GM12878 (cell line): ENCODE measurements around the gene GHRH. TPM values are rescaled to one million over a fixed set of nuclear protein-coding genes. Genes with fewer than 3 reads are reported as not detected.

ENCODE experiments used
- ATAC-seq: fragments of 200-7000 bp; cut with Tn5 transposase; 3 replicates; pipeline ENCODE4 v1.9.1; 2020; ENCODE audit warnings: mild to moderate bottlenecking, moderate library complexity
- BruUV-seq: library from RNA; stranded (reverse); fragments of 400-500 nt; replicated peaks from 2 replicates; lab custom pipeline; 2021; lab: Mats Ljungman, UMichigan
- CTCF ChIA-PET: fragments of 300-600 bp; sonication (Branson Sonifier 250); formaldehyde crosslinking; extraction: SDS; loops from one replicate; lab custom pipeline; 2021; ENCODE audit warnings: inconsistent platforms; lab: Yijun Ruan, JAX
- POLR2A ChIA-PET: fragments of 350-600 bp; formaldehyde crosslinking; extraction: SDS; loops from one replicate; lab custom pipeline; 2021; ENCODE audit warnings: inconsistent platforms; lab: Charles Lee
- RAD21 ChIA-PET: fragments of 300-600 bp; sonication (Branson Sonifier 250); formaldehyde crosslinking; loops from one replicate; lab custom pipeline; 2023; ENCODE audit warnings: antibody characterized with exemption; ENCODE audit not compliant: unreplicated experiment; lab: Charles Lee
- SMC1A ChIA-PET: fragments of 300-600 bp; sonication (Branson Sonifier 250); formaldehyde crosslinking; loops from one replicate; lab custom pipeline; 2023; ENCODE audit not compliant: unreplicated experiment, uncharacterized antibody; lab: Charles Lee
- DNase-seq: peaks from one replicate; pipeline ENCODE4 v3.0.0-alpha.2; 2011; ENCODE audit warnings: low read depth, low spot score
- FAIRE-seq: peaks from 3 replicates; lab custom pipeline; 2011; peaks lifted over from hg19 to GRCh38; lab: Jason Lieb, UNC
- H2AFZ ChIP-seq: 2 replicates; pipeline ENCODE4 v1.6.0; 2011; ENCODE audit warnings: low read depth, low read length, control low read depth; ENCODE audit not compliant: control insufficient read depth
- H3K27ac ChIP-seq: 2 replicates; pipeline ENCODE4 v1.5.1; 2011; ENCODE audit warnings: control low read depth; ENCODE audit not compliant: control insufficient read depth, insufficient read depth
- H3K27me3 ChIP-seq, 2 experiments: replicated peaks in 1 of 2; 2 replicates each; pipeline versions ENCODE4 v1.6.0 to v1.6.1; 2011; ENCODE audit warnings: low read length in 1 of 2; ENCODE audit not compliant: control insufficient read depth in 2 of 2, insufficient read depth in 2 of 2
- H3K36me3 ChIP-seq, 2 experiments: 2 replicates each; pipeline ENCODE4 v1.5.1; 2011; ENCODE audit warnings: low read length in 1 of 2; ENCODE audit not compliant: control insufficient read depth in 2 of 2, insufficient read depth in 2 of 2
- H3K4me1 ChIP-seq: 2 replicates; pipeline ENCODE4 v1.6.1; 2011; ENCODE audit warnings: mild to moderate bottlenecking, low read length, moderate library complexity, mixed read lengths; ENCODE audit not compliant: control insufficient read depth, insufficient read depth
- H3K4me2 ChIP-seq: 2 replicates; pipeline ENCODE4 v1.6.0; 2011; ENCODE audit warnings: control low read depth; ENCODE audit not compliant: control insufficient read depth, insufficient read depth
- H3K4me3 ChIP-seq: fragments of 200-600 bp; sonication (generic); 2 replicates; pipeline ENCODE4 v1.5.1; 2016
- H3K79me2 ChIP-seq: 2 replicates; pipeline ENCODE4 v1.6.0; 2011; ENCODE audit warnings: low read length; ENCODE audit not compliant: control insufficient read depth, insufficient read depth
- H3K9ac ChIP-seq: 2 replicates; pipeline ENCODE4 v1.8.0; 2011; ENCODE audit warnings: low read length, control low read depth, mixed read lengths; ENCODE audit not compliant: control insufficient read depth, insufficient read depth
- H3K9me3 ChIP-seq: replicated peaks from 3 replicates; pipeline ENCODE4 v1.5.1; 2011; ENCODE audit warnings: mild to moderate bottlenecking, low read length; ENCODE audit not compliant: control insufficient read depth, insufficient read depth
- H4K20me1 ChIP-seq: 2 replicates; pipeline ENCODE4 v1.6.0; 2011; ENCODE audit not compliant: control insufficient read depth, insufficient read depth
- ATF2 ChIP-seq: IDR thresholded peaks from 2 replicates; pipeline ENCODE4 v1.6.1; 2012; ENCODE audit warnings: low read length, inconsistent platforms
- BMI1 ChIP-seq: fragments of 450-650 bp; IDR thresholded peaks from 2 replicates; pipeline ENCODE4 v1.6.1; 2016; ENCODE audit warnings: mild to moderate bottlenecking, moderate library complexity, borderline replicate concordance
- CHD4 ChIP-seq: fragments of 200-600 bp; sonication (generic); IDR thresholded peaks from 2 replicates; pipeline ENCODE4 v1.6.1; 2016; ENCODE audit warnings: mild to moderate bottlenecking
- EZH2 ChIP-seq: IDR thresholded peaks from 2 replicates; pipeline ENCODE4 v1.6.1; 2012; ENCODE audit warnings: low read depth, mild to moderate bottlenecking, control low read depth, inconsistent platforms, low read length, borderline replicate concordance; ENCODE audit not compliant: control insufficient read depth
- FOS ChIP-seq: IDR thresholded peaks from 3 replicates; pipeline ENCODE4 v1.6.1; 2011; ENCODE audit warnings: borderline replicate concordance; ENCODE audit not compliant: insufficient read length; ENCODE audit errors: extremely low read depth
- FOXK2 ChIP-seq: fragments of 450-650 bp; IDR thresholded peaks from 2 replicates; pipeline ENCODE4 v1.6.1; 2017; ENCODE audit warnings: mild to moderate bottlenecking, moderate library complexity
- IRF4 ChIP-seq: IDR thresholded peaks from 2 replicates; pipeline ENCODE4 v1.6.1; 2011; ENCODE audit warnings: low read depth, low read length
- MXI1 ChIP-seq: fragments of 150-350 bp; IDR thresholded peaks from 2 replicates; pipeline ENCODE4 v1.6.1; 2011; ENCODE audit warnings: low read depth, mild to moderate bottlenecking, inconsistent platforms, low read length, improper control_type of control experiment
- NFYA ChIP-seq: IDR thresholded peaks from 2 replicates; pipeline ENCODE4 v1.6.1; 2011; ENCODE audit warnings: low read depth, mild to moderate bottlenecking, low read length, improper control_type of control experiment, borderline replicate concordance
- POU2F2 ChIP-seq: IDR thresholded peaks from 3 replicates; pipeline ENCODE4 v1.6.1; 2011; ENCODE audit warnings: low read depth, mild to moderate bottlenecking, low read length, borderline replicate concordance
- RFX5 ChIP-seq: IDR thresholded peaks from 2 replicates; pipeline ENCODE4 v1.6.1; 2011; ENCODE audit warnings: low read depth, low read length, improper control_type of control experiment
- ZNF274 ChIP-seq: IDR thresholded peaks from one replicate; pipeline ENCODE4 v1.8.0; 2011; ENCODE audit not compliant: insufficient read length, insufficient read depth
- WGBS: methylation state at CpG from one replicate; pipeline ENCODE4 v1.1.6; 2016; ENCODE audit warnings: low lambda C conversion rate; ENCODE audit not compliant: insufficient replicate concordance, insufficient coverage; ENCODE audit errors: missing lambda C conversion rate; 5-methylcytosine and 5-hydroxymethylcytosine counted together
- in situ Hi-C: fragments of 300-500 bp; cut with MboI; formaldehyde crosslinking; loops from 9 replicates; pipeline ENCODE4 v1.14.3; 2018; ENCODE audit warnings: mixed read lengths
- intact Hi-C: fragments of 100-400 bp; cut with micrococcal nuclease; formaldehyde crosslinking; loops from one replicate; pipeline ENCODE4 v1.14.2; 2022; ENCODE audit not compliant: unreplicated experiment
- polyA plus RNA-seq, 11 experiments: library from polyadenylated mRNA; depleted of rRNA in 4 of 11; unstranded in 6 of 11; stranded (reverse) in 5 of 11; fragments of >200 nt; fragmentation: Nextera tagmentation in 4 of 11; fragmentation: Illumina TruSeq in 1 of 11; extraction: Ambion mirVana in 4 of 11; extraction: Trizol in 1 of 11; gene quantifications; 1 replicate in 1 of 11; 2 replicates in 10 of 11; pipeline versions ENCODE4 v1.2.1 to v1.2.3, GENCODE V29; 2011 to 2016; ENCODE audit warnings: inconsistent platforms in 2 of 11, missing spikeins in 2 of 11, low read depth in 1 of 11
- total RNA-seq, 4 experiments: library from RNA; depleted of rRNA in 3 of 4; stranded (reverse); fragments of >200 nt in 3 of 4; fragmentation: Illumina TruSeq in 1 of 4; extraction: Trizol in 1 of 4; gene quantifications; 2 replicates each; pipeline versions ENCODE4 v1.2.1 to v1.2.3, GENCODE V29; 2013 to 2021
- TF ChIP-seq, protein P1 (sequence below): fragments of 450-650 bp; conservative IDR thresholded peaks from 2 replicates; pipeline ENCODE4 v1.6.1; 2017; ENCODE audit warnings: mild to moderate bottlenecking, moderate library complexity

GHRH gene
- total and polyA plus RNA-seq, 10 of the 15 experiments (the other 5 are each of a cell fraction or from before 2014, with no cell fraction given): not detected

GRCh38 chr20:37302981-37303380 lies 41.4 kb upstream of the GHRH start:
- no peak for ATAC-seq
- H3K27me3 ChIP-seq: no peaks in the 10 kb centered on the region
- no peak for FAIRE-seq
- H3K9ac ChIP-seq: no peak overlapping the region
- in situ Hi-C loops (no loop called here), intact Hi-C loops (no loop called here)
- peaks cover 37% of the 10 kb centered on the region for H3K79me2 ChIP-seq
- no TSS peak for BruUV-seq
- H3K36me3 ChIP-seq: peaks cover 20 to 46% of the 10 kb centered on the region in 2 experiments
- CTCF ChIA-PET: interaction anchor here (0.6 to 1.1 kb wide), 3 partner anchors 10 to 22 kb away, joined by 3 read pairs; no protein-coding TSS in a partner anchor
- no peaks in the 10 kb centered on the region for H3K9me3 ChIP-seq
- WGBS: 31% methylated on average over 2 of the region's 2 CpGs
- no peak for TF ChIP-seq NFYA
- no peak for TF ChIP-seq ZNF274
- no peak overlapping the region for H3K4me2 ChIP-seq
- H3K4me1 ChIP-seq: peaks cover 26% of the 10 kb centered on the region
- H2AFZ ChIP-seq: no peak overlapping the region
- RAD21 ChIA-PET: interaction anchor here (0.6 kb wide), 1 partner anchor 62 kb away, joined by 3 read pairs; no protein-coding TSS in a partner anchor
- POLR2A ChIA-PET: interaction anchor here (1.2 to 1.3 kb wide), 2 partner anchors 9 to 34 kb away, joined by 3 to 5 read pairs; no protein-coding TSS in a partner anchor
- H3K4me3 ChIP-seq: no peak overlapping the region
- H3K27ac ChIP-seq: peak overlapping the region; percentile 21; the same call in 1 of the 2 replicates
- no peaks in the 10 kb centered on the region for H4K20me1 ChIP-seq
- no peak for DNase-seq
- SMC1A ChIA-PET: interaction anchor here (0.7 to 1.4 kb wide), 4 partner anchors 13 to 45 kb away, joined by 3 to 4 read pairs (median 3); no protein-coding TSS in a partner anchor

GRCh38 chr20:37301558-37301957 lies 39.9 kb upstream of the GHRH start:
- intact Hi-C loops (no loop called here), in situ Hi-C loops (no loop called here)
- DNase-seq: no peak
- Histone ChIP-seq H2AFZ (no peak overlapping the region), H4K20me1 (no peaks in the 10 kb centered on the region), H3K4me1 (peaks cover 26% of the 10 kb centered on the region), H3K4me2 (no peak overlapping the region), H3K4me3 (no peak overlapping the region), H3K9me3 (no peaks in the 10 kb centered on the region), H3K9ac (no peak overlapping the region), H3K27me3 (no peaks in the 10 kb centered on the region), H3K79me2 (peaks cover 44% of the 10 kb centered on the region), H3K36me3 (peaks cover 20 to 41% of the 10 kb centered on the region in 2 experiments), H3K27ac (no peak overlapping the region)
- SMC1A ChIA-PET: interaction anchor here (1.1 to 1.4 kb wide), 2 partner anchors 12 to 35 kb away, joined by 3 read pairs; partner anchors contain the start of gene MANBAL
- ATAC-seq: no peak
- CTCF ChIA-PET: no interaction called here
- RAD21 ChIA-PET: interaction anchor here (0.6 kb wide), 1 partner anchor 44 kb away, joined by 3 read pairs; no protein-coding TSS in a partner anchor
- 100% methylated on average over 3 of the region's 3 CpGs for WGBS
- POLR2A ChIA-PET: no interaction called here
- no peak for FAIRE-seq
- BruUV-seq: no TSS peak
- TF ChIP-seq FOXK2 (no peak), EZH2 (no peak), IRF4 (no peak), CHD4 (no peak), RFX5 (no peak), BMI1 (no peak), FOS (no peak), POU2F2 (no peak), ATF2 (no peak), MXI1 (no peak)
- TF ChIP-seq, protein P1, sequence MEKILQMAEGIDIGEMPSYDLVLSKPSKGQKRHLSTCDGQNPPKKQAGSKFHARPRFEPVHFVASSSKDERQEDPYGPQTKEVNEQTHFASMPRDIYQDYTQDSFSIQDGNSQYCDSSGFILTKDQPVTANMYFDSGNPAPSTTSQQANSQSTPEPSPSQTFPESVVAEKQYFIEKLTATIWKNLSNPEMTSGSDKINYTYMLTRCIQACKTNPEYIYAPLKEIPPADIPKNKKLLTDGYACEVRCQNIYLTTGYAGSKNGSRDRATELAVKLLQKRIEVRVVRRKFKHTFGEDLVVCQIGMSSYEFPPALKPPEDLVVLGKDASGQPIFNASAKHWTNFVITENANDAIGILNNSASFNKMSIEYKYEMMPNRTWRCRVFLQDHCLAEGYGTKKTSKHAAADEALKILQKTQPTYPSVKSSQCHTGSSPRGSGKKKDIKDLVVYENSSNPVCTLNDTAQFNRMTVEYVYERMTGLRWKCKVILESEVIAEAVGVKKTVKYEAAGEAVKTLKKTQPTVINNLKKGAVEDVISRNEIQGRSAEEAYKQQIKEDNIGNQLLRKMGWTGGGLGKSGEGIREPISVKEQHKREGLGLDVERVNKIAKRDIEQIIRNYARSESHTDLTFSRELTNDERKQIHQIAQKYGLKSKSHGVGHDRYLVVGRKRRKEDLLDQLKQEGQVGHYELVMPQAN: no peak
